IPS-20b (cell line): ENCODE measurements around the gene ADCY4.
"Not testable (repeated sequence)": the region's sequence is repeated elsewhere in the genome, so short reads cannot be mapped to it uniquely, and the experiment has no call there.

Experiments
- H3K27ac ChIP-seq: one replicate; pipeline ENCODE4 v1.5.1; 2013; ENCODE audit warnings: low read length
- H3K27me3 ChIP-seq: 2 replicates; pipeline ENCODE4 v1.6.1; 2013; ENCODE audit warnings: mild to moderate bottlenecking, low read length, inconsistent platforms; ENCODE audit not compliant: insufficient read depth
- H3K36me3 ChIP-seq: 2 replicates; pipeline ENCODE4 v1.6.1; 2013; ENCODE audit warnings: low read depth, mild to moderate bottlenecking, inconsistent platforms, low read length, moderate library complexity; ENCODE audit not compliant: insufficient read depth
- H3K4me1 ChIP-seq: 2 replicates; pipeline ENCODE4 v1.6.1; 2013; ENCODE audit warnings: mild to moderate bottlenecking, control low read depth, inconsistent platforms, low read length, moderate library complexity; ENCODE audit not compliant: insufficient read depth
- H3K4me3 ChIP-seq: 2 replicates; pipeline ENCODE4 v1.5.1; 2013; ENCODE audit warnings: mild to moderate bottlenecking, low read length, inconsistent platforms
- H3K9ac ChIP-seq: 2 replicates; pipeline ENCODE4 v1.6.1; 2013; ENCODE audit warnings: low read depth, mild to moderate bottlenecking, inconsistent platforms, low read length, moderate library complexity
- H3K9me3 ChIP-seq: 2 replicates; pipeline ENCODE4 v1.6.1; 2013; ENCODE audit warnings: mild to moderate bottlenecking, low read depth, low read length, inconsistent platforms; ENCODE audit not compliant: insufficient read depth

The ADCY4 gene

DNA sequence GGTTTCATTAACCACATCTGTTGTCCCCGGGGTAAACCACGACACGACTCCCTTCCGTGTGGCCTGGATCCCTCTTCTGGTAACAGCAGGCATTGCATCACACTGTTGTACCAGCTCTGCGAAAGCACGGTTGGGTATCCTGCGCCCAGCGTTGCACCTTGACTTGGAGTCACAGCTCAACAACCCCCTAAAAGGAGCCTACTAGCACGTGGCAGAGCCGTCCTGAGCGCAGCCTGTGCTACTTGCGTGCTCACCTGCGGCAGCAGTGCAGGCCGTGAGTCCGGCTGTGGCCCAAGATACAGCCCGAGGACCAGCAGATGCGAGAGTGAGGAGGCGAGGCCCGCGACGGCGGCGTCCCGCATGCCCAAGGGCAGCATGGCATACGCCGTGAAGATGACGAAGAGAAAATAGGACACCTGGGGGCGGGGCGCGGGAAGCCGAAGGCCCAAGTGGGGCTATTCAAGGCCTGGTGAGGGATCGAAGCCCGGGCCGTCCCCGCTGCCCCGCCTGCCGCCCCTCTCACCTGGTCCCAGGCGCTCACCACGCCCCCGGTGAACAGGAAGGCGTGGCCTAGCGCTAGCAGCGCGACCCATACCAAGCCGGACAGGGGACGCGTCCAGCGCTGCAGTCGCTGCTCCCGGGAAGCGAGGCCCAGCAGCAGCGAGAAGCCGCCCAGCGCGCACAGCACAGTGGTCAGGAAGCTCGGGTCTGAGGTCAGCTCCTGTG lies 2.4 kb downstream of the ADCY4 start:
- H3K9ac ChIP-seq, result no peak overlapping the region
- H3K27me3 ChIP-seq, result peaks cover 90% of the 10 kb centered on the region
- H3K4me3 ChIP-seq, result peak overlapping the region; percentile 62
- peaks cover 4% of the 10 kb centered on the region; the same call in 1 of the 2 replicates for H3K9me3 ChIP-seq
- H3K4me1 ChIP-seq, result no peaks in the 10 kb centered on the region; the same call in 1 of the 2 replicates
- no peaks in the 10 kb centered on the region for H3K36me3 ChIP-seq
- H3K27ac ChIP-seq, result no peak overlapping the region

DNA sequence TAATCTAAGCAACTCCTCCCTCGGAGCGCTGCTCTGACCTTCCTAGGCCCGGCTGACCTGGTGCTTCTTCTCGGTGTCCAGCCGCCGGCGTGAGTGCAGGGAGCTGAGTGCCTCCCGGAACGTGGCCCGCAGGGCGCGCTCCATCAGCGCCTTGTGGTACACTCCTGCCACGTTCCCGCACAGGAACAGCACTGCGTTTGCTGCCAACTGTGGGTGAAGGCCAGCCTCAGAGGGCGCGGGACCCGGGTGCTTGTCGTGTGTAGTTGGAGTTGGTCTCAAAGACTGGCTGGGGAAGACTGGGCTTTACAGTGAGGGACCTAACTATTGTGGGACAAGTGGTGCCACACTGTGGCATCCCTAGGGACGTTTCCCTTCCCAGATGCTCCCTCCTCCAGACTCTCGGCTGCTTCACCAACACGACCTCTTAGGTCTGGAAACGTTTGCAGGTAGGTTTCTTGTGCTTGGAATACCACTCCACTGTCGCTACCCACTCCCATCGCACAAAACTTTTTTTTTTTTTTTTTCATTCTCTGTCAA lies 3.1 kb downstream of the ADCY4 start:
- H3K4me3 ChIP-seq, result peak overlapping the region; percentile 62; the same call in 1 of the 2 replicates
- H3K27ac ChIP-seq, result no peak overlapping the region
- no peak overlapping the region for H3K9ac ChIP-seq
- peaks cover 84% of the 10 kb centered on the region for H3K27me3 ChIP-seq
- no peaks in the 10 kb centered on the region; the same call in 1 of the 2 replicates for H3K4me1 ChIP-seq
- no peaks in the 10 kb centered on the region for H3K36me3 ChIP-seq
- peaks cover 4% of the 10 kb centered on the region; the same call in 1 of the 2 replicates for H3K9me3 ChIP-seq

DNA sequence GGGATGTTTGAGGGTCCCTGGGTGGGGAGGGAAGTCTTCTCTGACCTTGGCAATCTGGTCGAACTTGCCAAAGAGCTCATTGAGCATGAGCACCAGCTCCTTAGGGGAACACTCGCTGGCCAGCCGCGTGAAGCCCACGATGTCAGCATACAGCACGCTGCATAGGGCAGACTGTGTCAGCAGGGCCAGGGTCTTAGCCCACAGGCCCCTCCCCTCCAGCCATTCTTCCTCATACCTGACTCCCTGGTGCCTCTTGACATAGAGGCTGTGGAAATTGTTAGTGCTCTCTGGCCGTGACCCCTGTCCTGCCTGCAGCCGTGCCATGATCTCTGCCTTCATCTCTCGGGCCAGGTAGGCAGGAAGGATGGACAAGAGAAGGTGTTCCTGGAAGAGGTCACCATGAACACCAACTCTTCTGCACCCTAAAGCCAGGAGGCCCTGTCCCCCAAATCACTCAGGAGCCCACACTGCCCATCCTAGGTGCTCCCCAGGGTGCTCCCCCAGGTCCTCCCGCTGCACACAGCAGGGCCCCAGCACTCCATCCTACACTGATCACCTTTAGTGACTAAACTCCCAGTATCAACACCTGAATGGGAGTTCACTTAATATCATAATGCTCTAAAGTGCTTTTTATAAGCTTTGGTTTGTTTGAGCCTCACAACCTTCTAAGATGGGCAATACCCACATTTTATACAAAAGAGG lies 3.7 kb downstream of the ADCY4 start:
- Histone ChIP-seq H3K27me3 (peaks cover 80% of the 10 kb centered on the region), H3K9me3 (peaks cover 4% of the 10 kb centered on the region; the same call in 1 of the 2 replicates), H3K36me3 (no peaks in the 10 kb centered on the region), H3K9ac (no peak overlapping the region), H3K4me1 (no peaks in the 10 kb centered on the region; the same call in 1 of the 2 replicates), H3K4me3 (no peak overlapping the region), H3K27ac (no peak overlapping the region)

DNA sequence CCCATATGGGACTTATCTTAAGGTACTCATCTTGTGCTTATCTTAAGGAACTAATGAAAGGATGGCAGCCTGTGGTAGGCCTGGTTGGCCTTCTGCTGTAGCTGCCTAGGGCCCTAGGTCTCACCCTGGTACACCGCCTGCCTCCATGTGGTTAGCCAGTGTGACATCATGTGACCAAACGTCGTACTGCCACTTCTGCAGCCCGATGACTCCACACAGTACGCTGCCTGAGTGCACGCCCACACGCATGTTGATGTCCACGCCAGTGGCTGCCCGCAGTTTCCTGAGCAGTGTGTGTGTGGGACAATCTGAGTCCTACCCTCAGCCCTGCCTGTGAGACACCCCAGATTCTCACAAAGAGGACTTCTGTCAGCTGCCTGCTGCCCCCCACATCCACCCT lies 5.1 kb downstream of the ADCY4 start:
- H3K4me1 ChIP-seq, result no peaks in the 10 kb centered on the region; the same call in 1 of the 2 replicates
- H3K27ac ChIP-seq, result no peak overlapping the region
- H3K27me3 ChIP-seq, result peaks cover 78% of the 10 kb centered on the region
- peaks cover 4% of the 10 kb centered on the region; the same call in 1 of the 2 replicates for H3K9me3 ChIP-seq
- no peak overlapping the region for H3K4me3 ChIP-seq
- no peaks in the 10 kb centered on the region for H3K36me3 ChIP-seq
- no peak overlapping the region for H3K9ac ChIP-seq

DNA sequence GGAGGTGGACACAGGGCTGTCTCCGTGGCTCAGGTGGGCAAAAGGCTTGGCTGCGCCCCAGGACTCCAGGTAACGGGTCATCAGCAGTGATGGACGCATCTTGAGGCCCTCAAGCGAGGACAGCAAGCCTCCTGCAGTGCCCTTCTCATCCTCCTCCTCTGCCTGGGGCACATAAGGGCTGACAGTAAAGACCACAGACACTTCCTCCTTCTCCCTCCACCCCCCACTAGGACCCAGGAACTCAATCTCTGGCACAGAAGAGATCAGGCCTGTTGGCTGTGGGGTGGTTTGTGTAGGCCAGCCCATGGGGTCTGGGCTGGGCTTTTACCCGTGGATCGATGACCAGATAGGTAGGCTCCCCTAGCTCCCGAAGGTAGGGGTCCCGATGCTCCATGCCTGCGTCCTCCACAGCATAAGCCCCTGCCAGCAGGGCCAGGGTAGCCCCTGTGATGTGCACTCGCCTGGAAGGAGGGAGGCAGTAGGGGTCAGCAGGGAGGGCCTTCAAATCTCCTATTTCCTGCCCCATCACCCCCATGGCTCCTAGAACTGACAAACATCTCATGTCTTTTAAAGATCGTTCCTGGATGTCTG lies 5.7 kb downstream of the ADCY4 start:
- Histone ChIP-seq H3K4me3 (no peak overlapping the region), H3K9me3 (peaks cover 2% of the 10 kb centered on the region; the same call in 1 of the 2 replicates), H3K27me3 (peaks cover 74% of the 10 kb centered on the region), H3K9ac (no peak overlapping the region), H3K4me1 (no peaks in the 10 kb centered on the region; the same call in 1 of the 2 replicates), H3K36me3 (no peaks in the 10 kb centered on the region), H3K27ac (no peak overlapping the region)

DNA sequence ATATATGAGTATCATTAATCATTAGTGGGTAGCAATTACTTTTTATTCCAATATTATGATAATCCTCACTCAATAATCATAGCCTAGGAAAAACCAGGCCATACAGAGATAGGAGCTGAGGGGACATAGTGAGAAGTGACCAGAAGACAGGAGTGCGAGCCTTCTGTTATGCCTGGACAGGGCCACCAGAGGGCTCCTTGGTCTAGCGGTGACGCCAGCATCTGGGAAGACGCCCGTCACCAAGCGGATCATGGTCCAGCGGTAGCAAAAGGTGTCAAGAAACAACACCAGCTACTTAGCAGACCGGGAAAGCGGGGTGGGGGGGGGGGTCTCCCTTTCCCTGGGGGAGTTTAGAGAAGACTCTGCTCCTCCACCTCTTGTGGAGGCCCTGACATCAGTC lies 7.0 kb downstream of the ADCY4 start:
- not testable (repeated sequence) for H3K36me3 ChIP-seq, H3K4me1 ChIP-seq, H3K27ac ChIP-seq, H3K9me3 ChIP-seq, H3K4me3 ChIP-seq, H3K9ac ChIP-seq
- H3K27me3 ChIP-seq, result peaks cover 74% of the 10 kb centered on the region

DNA sequence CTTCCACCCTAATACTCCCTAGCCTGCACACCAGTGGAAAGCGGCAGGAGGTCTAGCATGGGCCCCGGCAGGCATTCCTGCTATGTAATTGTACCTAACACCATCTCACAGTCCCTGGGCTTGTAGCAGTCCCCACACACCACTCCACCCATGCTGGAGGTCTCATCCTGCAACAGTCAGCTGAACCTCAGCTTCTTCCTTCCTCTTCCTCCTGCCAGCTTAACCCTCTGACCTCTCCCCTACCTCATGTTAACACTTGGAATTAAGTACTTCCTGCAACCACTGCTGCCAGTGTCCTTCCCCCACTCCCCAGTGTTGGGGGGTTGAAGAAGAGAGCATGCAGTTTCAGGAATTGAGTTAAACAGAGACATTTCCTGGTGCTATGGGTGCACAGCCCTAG lies 7.6 kb downstream of the ADCY4 start:
- Histone ChIP-seq H3K9me3 (no peaks in the 10 kb centered on the region), H3K27me3 (peaks cover 73% of the 10 kb centered on the region), H3K27ac (no peak overlapping the region), H3K36me3 (no peaks in the 10 kb centered on the region), H3K9ac (no peak overlapping the region), H3K4me3 (no peak overlapping the region), H3K4me1 (no peaks in the 10 kb centered on the region)

DNA sequence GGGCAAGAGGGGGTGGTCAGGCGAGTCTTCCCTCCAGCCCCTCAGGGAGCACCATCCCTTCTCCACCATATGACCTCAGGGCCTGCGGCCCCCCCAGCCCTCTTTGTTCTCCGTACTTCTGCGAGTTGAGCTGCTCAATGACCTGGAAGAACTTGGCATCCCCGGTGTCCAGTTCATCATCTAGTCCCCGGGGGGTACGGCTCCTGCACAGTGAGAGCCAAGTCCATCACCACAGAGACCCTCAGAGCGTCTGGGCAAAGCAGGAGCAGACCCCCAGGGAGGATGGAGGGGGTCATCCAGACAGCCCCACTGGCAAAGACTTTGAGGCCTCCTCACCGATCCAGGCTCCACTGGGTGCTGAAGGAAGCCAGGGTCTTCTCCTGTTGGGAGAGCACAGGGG lies 8.9 kb downstream of the ADCY4 start:
- no peaks in the 10 kb centered on the region for H3K36me3 ChIP-seq
- no peaks in the 10 kb centered on the region for H3K9me3 ChIP-seq
- H3K4me1 ChIP-seq, result peaks cover 3% of the 10 kb centered on the region; the same call in 1 of the 2 replicates
- H3K9ac ChIP-seq, result no peak overlapping the region
- peaks cover 68% of the 10 kb centered on the region for H3K27me3 ChIP-seq
- no peak overlapping the region for H3K4me3 ChIP-seq
- no peak overlapping the region for H3K27ac ChIP-seq

DNA sequence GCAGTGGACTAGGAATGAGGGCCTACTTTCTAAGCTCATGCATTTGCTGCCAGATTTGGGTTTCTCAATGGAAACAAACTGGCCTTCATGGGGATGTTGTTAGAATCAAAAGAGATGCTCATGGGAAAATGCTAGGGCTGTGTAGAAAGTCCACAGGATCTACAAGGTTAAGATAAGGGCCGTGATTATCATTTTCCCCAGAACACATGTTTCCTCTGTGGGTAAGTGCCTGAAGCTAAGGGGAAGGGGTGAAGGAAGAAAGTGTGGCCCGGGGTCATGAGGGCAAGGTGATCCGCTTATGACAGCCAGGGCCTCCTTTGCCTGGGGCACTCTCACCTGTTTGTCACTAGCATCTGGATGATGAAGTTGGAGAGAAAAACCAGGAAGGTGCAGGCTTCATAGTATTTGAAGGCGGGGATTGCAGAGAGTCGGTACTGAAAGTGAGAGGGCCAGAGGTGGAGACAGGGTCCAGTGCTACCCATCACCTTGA lies 9.8 kb downstream of the ADCY4 start:
- no peaks in the 10 kb centered on the region for H3K9me3 ChIP-seq
- H3K27me3 ChIP-seq, result peaks cover 63% of the 10 kb centered on the region
- peaks cover 3% of the 10 kb centered on the region; the same call in 1 of the 2 replicates for H3K4me1 ChIP-seq
- H3K27ac ChIP-seq, result no peak overlapping the region
- no peak overlapping the region for H3K9ac ChIP-seq
- H3K4me3 ChIP-seq, result no peak overlapping the region
- H3K36me3 ChIP-seq, result no peaks in the 10 kb centered on the region

DNA sequence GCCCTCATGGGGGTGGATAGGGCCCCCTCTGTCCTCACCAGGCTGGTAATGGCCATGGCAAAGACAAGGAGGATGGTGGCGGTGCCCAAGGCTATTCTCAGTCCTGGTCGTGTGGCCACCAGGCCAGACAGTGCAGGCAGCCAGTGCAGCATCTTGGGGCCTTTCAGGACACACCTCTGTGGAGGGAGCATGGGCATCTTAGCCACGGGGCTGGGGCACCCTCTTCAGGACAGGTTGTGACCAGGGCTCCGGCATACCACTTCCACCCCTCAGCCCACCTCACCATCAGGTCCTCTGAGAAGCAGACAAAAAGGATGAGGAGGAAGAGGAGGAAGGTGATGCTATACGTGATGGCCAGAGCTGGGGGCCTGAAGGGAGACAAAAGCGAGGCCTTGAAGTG lies 10.8 kb downstream of the ADCY4 start:
- Histone ChIP-seq H3K9ac (no peak overlapping the region), H3K27ac (no peak overlapping the region), H3K4me3 (no peak overlapping the region), H3K9me3 (no peaks in the 10 kb centered on the region), H3K4me1 (peaks cover 3% of the 10 kb centered on the region; the same call in 1 of the 2 replicates), H3K27me3 (peaks cover 63% of the 10 kb centered on the region), H3K36me3 (no peaks in the 10 kb centered on the region)

DNA sequence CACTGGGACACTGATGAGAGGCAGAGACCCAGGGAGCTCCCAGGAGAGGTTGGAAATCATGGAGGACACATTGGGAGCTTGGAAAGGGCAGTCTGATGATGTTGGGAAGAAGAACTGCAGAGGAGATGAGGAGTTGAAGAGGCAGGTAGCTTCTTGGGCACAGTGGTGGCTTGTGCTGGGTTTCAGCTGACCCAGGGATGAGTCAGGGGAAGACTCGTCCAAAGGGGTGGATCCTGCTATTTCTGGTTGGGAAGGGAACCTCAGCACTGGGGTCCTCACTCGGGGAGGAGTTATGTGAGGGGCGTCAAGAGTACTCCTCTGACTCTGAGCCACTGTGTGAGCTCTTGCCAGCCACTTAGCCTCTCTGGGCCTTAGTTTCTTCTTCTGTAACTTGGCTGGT lies 11.5 kb downstream of the ADCY4 start:
- Histone ChIP-seq H3K36me3 (no peaks in the 10 kb centered on the region), H3K4me3 (no peak overlapping the region), H3K4me1 (peaks cover 3% of the 10 kb centered on the region; the same call in 1 of the 2 replicates), H3K9ac (no peak overlapping the region), H3K27ac (no peak overlapping the region), H3K9me3 (no peaks in the 10 kb centered on the region), H3K27me3 (peaks cover 64% of the 10 kb centered on the region)
